GM15510 (cell line): ENCODE data around the gene SYNGR2.

Source experiments
- POLR2A ChIP-seq: IDR thresholded peaks from 3 replicates; pipeline ENCODE4 v1.6.1; 2011; ENCODE audit warnings: borderline replicate concordance; ENCODE audit not compliant: insufficient read length; ENCODE audit errors: extremely low read depth

The SYNGR2 gene

DNA sequence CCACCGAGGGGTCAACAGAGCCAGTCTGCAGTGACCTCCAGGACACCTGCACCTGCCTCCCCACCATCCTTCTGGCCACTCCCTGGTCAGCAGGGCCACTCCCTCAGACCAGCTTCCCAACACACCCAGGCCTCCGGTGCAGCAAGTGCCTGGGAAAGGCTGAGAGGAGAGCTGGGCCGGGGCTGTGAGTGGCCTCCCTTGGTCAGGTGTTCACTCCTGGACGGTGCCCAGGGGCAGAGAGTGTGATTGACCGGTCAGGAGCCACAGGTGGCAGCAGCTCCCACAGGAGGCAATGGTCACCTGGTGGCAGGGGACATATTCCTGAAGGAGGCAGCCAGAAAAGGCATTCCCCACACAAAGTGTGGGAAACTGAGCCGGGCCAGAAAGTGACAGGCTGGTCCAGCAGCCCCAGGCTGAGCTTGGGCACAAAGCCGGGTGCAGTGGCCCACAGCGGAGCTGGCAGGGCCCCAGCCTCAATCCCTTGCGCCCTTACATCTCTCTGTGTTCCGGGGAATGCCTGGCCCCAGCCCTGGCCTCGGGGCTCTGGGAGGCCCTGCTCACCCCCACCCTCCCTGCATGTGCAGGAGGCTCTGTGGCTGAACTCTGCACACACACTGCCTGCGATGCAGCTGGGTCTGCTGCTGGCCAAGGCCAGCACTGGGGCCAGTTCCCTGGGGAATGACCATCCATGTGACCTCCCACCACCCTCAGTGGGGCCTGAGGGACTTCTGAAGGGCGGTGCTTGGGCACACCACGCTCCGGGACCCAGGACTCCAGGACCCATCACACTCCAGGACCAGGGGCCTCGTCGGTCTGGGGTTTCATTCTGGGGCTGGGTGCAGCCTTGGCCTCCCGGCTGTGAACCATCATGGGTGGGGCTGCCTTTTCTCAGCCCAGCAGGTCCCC lies 23.4 kb upstream of the SYNGR2 start:
- no peak for TF ChIP-seq POLR2A

DNA sequence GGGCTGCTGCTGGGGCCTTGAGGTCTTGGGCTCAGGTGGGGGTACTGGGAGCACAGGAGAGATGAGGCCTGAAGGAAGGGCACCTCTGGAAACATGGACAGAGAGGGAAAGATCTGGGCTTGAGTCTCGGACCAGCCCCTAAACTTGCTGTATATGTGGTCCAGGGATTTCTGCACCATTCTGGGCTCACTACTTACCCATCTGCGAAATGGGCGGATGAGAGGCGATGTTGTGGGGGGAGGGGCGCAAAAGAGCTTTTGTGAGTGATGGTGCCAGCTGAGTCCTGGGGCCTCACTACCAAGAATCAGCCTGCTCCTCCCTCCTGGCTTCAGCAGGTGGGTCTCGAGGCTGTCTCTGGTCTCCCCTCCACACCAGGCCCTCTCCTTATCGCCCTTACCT lies 21.9 kb upstream of the SYNGR2 start:
- TF ChIP-seq POLR2A: no peak

DNA sequence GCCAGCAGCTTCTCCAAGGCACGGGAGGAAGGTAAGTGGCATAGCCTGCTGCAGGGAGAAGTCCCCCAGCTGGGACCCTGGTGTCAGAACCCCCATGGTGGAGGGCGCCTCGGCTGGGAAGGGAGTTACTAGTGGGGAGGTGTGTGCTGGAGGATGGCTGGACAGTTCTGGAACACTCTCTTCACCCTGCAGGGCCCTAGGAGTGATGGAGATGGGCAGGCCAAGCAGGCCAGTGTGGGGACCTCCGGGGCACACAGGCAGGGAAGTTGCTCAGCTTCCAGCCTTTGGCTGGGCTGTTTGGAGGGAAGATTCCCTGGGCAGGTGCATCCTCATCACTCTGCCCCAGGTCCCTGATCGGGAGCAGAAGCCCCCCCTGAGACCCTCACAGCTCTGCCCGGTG lies 21.5 kb upstream of the SYNGR2 start:
- no peak for TF ChIP-seq POLR2A

DNA sequence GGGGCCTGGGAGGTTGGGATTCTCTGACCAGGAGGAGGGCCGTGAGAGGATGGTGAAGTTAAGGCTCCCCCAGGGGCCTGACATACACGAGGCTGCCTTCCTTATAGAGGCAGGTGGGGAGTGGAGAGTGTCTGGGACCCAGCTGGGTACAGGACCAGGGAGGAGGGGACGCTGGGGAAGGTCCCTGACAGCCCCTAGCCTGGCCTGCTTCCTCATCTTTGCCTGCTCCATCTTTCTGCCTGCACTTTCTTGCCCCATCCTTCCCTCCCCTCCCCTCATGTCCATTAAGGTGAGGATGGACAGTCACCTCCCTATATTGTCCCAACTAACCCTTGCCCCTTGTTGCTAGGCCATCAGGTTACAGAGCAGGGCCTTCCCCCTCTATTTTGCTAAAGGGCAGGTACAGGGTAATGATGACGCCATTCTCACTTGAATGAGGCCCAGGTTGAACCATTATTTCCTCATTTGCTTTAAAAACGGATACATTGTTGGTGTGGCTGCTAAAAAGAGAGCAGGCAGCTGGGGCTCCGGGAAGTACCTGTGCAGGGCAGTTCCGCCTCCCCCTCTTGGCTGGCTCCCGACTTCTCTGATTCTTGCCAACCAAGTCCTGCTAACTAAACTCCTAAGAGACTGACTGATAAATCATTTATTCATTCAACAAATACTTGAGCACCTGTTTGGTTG lies 20.9 kb upstream of the SYNGR2 start:
- peak; percentile 14 for TF ChIP-seq POLR2A

DNA sequence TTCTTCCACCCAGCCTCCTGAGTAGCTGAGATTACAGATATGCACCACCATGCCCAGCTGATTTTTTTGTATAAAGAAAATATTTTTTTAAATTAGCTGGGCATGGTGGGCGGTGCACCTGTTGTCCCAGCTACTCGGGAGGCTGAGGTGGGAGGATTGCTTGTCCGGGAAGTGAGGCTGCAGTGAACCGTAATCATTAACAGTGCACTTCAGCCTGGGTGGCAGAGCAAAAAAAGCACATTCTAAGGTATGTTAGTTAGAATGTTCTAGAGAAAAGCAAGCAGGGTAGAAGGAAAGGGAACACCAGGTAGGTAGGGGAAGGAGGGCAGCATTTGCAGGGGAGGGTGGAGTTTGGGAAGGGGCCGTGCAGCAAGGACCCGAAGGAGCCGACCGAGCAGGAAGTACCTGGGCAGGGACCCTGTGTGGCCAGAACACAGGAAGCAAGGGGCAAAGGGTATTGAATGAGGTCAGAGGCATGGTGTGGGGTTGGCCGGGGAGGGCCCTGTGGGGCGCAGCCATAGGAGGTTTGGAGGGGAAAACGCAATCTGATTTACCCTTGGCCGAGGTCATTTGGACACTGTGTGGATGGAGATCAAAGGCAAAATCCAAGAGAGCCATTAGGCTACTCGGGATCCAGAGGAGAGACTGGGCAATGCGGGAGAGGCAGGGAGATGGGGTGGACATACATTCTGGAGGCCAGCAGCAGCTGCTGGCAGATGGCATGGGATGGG lies 19.9 kb upstream of the SYNGR2 start:
- no peak for TF ChIP-seq POLR2A

DNA sequence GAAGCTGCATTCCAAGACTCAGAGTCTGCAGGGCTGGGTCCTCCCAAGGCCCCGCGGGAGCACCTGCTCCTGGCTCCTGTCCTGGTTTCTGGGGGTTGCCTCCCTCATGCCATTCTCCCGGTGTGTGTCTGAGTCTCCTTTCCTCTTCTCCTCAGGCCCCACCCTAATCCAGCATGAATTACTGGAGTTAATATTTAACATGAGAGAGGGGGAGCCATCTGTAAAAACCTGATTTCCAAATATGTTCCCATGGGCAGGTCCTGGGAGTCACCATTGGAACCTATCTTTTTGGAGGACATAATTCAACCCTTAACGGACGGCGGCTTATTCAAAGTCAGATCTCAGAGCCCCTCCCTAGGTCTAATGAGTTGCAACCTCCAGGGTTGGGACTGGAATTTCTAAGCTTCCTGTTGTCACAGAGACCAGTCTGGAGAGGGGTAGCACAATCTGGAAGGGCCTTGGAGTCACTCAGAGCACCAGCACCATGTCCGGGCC lies 16.8 kb upstream of the SYNGR2 start:
- no peak for TF ChIP-seq POLR2A

DNA sequence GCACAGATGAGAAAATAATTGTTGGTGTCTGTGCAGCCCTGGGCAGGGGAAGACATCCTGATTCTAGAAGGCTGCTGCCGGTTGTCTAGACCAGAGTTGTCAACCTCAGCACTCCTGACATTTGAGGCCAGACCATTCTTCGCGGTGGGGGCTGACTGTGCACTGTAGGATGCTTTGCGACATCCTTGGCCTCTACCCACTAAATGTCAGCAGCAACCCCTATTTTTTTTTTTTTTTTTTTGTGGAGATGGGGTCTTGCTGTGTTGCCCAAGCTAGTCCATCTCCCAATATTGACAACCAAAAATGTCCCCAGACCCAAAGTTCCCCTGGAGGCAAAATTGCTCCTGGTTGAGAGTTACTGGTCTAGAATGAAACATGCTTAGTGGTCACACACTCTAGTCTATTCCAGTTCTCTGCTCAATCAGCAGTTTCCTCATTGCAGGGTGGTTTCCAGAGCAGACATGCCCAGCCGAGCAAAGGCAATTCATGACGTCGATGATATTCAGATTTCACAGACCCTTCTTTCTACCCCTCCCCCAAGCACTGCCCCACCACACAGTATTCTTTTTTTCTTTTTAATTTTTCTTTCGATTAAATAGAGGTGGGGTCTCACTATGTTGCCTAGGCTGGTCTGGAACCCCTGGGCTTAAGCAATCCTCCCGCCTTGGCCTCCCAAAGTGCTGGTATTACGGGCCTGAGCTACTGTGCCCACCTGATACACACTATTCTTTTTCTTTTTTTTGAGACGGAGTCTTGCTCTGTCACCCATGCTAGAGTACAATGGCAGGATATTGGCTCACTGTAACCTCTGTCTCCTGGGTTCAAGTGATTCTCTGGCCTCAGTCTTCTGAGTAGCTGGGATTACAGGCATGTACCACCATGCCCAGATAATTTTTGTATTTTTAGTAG lies 13.2 kb upstream of the SYNGR2 start:
- TF ChIP-seq POLR2A: peak; percentile 25

DNA sequence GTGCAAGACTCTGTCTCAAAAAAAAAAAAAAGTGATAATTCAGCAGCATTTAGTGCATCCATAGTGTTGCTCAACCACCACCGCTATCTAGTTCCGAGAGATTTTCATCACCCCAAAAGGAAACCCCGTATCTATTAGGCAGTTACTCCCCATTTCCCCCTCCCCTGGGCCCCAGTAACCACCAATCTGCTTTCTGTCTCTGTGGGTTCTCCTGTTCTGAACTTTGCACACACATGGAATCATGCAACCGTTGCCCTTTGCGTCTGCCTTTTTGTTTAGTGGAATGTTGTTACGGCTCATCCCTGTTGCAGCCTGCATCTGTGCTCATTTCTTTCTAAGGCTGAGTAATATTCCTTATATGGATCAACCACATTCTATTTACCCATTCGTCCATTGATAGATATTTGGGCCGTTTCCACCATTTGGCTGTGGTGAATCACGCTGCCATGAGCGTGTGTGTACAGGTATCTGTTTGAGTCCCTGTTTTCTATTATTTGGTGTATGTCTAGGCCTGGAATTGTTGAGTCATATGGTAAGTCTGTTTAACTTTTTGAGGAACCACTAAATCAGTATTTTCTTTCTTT lies 8.7 kb upstream of the SYNGR2 start:
- no peak for TF ChIP-seq POLR2A

DNA sequence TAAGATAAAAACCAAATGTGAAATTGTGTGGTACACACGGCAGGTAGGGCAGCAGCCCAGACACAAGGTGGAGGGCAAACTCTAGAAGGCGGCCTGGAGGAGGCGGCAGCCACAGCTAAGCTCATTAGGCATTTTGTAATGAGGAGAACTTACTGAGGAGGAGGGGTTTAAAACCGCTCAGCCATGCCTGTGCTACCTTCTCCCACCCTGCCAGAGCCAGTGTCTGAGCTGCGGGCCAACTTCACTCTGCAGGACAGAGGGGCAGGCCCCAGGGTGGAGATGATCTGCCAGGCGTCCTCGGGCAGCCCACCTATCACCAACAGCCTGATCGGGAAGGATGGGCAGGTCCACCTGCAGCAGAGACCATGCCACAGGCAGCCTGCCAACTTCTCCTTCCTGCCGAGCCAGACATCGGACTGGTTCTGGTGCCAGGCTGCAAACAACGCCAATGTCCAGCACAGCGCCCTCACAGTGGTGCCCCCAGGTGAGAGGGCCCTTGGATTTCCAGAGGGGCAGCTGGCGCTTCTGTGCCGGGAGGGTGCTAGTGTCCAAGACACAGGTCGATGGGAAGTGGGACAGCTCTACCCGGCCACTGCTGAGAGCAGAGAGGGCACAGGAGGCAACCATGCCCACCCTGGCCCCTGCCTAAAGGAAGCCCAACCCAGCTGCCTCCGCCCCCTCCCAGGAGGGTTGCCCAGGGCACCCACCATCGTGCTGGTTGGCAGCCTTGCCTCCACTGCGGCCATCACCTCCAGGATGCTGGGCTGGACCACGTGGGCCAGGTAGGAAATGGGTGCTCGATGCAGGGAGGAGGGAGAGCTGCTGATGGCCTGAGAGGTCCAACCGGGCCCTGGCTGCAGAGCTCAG lies 4.3 kb upstream of the SYNGR2 start:
- no peak for TF ChIP-seq POLR2A

DNA sequence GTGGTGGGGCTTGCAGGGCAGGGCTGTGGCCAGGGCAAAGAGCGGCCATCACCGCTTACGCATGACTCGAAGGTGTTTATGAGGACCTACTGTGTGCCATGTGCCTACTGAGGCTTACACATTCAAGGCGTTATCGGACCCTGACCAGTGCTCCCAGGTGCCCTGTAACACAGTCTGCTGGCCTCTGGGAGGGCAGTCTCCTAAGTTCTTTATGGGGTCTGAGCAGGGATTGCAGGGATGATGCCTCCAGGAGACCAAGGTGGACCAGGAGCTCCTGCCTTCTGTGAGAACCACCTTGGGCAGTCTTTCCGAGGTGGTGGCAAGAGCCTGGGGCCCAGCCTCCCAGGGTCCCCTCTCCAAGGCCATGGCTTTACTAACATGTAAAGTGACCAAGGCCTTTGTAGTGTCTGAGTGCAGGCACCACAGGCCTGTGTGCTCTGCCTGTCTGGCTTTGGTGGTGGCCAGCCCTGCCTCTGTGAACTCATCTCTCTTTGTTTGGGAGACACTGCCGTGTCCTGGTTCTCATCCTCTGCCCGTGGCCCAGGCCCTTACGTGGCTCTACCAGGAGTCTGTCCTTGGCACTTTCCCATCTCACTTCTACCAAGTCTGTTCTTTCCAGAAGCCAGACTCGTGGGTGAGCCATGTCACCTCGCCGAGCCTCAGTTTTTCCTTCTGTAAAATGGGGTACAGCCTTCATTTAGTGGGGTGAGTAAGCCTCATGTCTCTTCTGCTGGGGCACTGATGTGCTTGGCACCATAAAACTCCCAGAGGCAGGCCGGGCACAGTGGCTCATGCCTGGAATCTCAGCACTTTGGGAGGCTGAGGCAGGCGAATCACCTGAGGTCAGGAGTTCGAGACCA lies 3.4 kb upstream of the SYNGR2 start:
- TF ChIP-seq POLR2A: no peak

DNA sequence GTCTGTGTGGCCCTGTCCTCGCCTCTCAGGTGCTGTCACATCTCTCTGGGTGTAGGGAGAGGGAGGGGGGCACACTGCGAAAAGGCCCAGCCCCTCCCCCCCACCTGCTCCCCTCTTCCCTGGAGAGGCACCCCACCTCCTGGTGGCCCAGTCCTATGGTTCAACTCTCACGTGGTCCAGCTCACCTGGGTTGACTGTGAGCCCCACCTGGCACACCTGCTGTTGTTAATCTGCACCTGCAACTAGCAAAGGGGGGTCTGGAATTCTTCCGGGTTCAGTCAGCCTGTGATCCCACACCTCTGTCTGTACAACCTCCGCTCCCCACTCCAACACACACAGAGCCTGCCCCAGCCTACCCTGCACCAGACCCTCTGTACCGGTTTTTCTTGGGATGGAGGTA lies 2.0 kb upstream of the SYNGR2 start:
- TF ChIP-seq POLR2A: no peak
